ENCODE data around the gene FZD8.
"Not testable (repeated sequence)": the region's sequence is repeated elsewhere in the genome, so short reads cannot be mapped to it uniquely, and the experiment has no call there.

The FZD8 gene

GRCh38 chr10:35642035-35642792, at the start of gene FZD8:
TSS of gene FZD8 (minus strand) at chr10:35642296. CDS start at chr10:35641429, 867 bp downstream.
- peak; percentile 81 for DNase-seq

- DNase-seq = no peak
Measured at GRCh38 chr10:35691522-35692236, 49.6 kb upstream of the FZD8 start.

GRCh38 chr10:35690534-35690933, 48.4 kb upstream of the FZD8 start:
- no peak for DNase-seq

GRCh38 chr10:35685858-35686257, 43.8 kb upstream of the FZD8 start:
- DNase-seq = not testable (repeated sequence)

GRCh38 chr10:35685402-35685801, 43.3 kb upstream of the FZD8 start:
- DNase-seq = no peak

GRCh38 chr10:35684586-35684985, 42.5 kb upstream of the FZD8 start:
- no peak for DNase-seq

- DNase-seq = no peak
Measured at GRCh38 chr10:35675846-35676245, 33.8 kb upstream of the FZD8 start.

GRCh38 chr10:35674843-35675242, 32.7 kb upstream of the FZD8 start:
- DNase-seq = no peak

GRCh38 chr10:35668865-35669650, 27.0 kb upstream of the FZD8 start:
- DNase-seq = no peak

GRCh38 chr10:35667971-35668370, 25.9 kb upstream of the FZD8 start:
- no peak for DNase-seq

- DNase-seq = no peak
Measured at GRCh38 chr10:35667270-35667889, 25.3 kb upstream of the FZD8 start.

- no peak for DNase-seq
Measured at GRCh38 chr10:35661236-35661635, 19.1 kb upstream of the FZD8 start.

- DNase-seq = no peak
Measured at GRCh38 chr10:35659456-35659855, 17.4 kb upstream of the FZD8 start.

GRCh38 chr10:35657621-35658020, 15.5 kb upstream of the FZD8 start:
- no peak for DNase-seq

- DNase-seq = no peak
Measured at GRCh38 chr10:35652824-35653223, 10.7 kb upstream of the FZD8 start.

GRCh38 chr10:35650894-35651293, 8.8 kb upstream of the FZD8 start:
- DNase-seq = no peak

GRCh38 chr10:35644050-35644950, 2.2 kb upstream of the FZD8 start:
- no peak for DNase-seq

GRCh38 chr10:35643151-35644049, 1.3 kb upstream of the FZD8 start:
- peak; percentile 29 for DNase-seq

- no peak for DNase-seq
Measured at GRCh38 chr10:35642793-35643114, 658 bp upstream of the FZD8 start.

- no peak for DNase-seq
Measured at GRCh38 chr10:35641676-35642034, 441 bp downstream of the FZD8 start.

Measured in stimulated activated CD8-positive, alpha-beta memory T cell treated with anti-CD3 and anti-CD28 coated beads, Interleukin-4, amount 100 ng/mL, for 48 hours (primary cell).